ENCODE data around the gene IGLL5.

GRCh38 chr22:22912135-22912987, 24.7 kb downstream of the IGLL5 start:
- TF ChIP-seq, protein P1, sequence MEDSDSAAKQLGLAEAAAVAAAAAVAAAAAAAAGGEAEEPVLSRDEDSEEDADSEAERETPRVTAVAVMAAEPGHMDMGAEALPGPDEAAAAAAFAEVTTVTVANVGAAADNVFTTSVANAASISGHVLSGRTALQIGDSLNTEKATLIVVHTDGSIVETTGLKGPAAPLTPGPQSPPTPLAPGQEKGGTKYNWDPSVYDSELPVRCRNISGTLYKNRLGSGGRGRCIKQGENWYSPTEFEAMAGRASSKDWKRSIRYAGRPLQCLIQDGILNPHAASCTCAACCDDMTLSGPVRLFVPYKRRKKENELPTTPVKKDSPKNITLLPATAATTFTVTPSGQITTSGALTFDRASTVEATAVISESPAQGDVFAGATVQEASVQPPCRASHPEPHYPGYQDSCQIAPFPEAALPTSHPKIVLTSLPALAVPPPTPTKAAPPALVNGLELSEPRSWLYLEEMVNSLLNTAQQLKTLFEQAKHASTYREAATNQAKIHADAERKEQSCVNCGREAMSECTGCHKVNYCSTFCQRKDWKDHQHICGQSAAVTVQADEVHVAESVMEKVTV (CRISPR knock-in tag; IDR thresholded peaks at IDR 0.05), result no peak
- no peak for TF ChIP-seq RBBP5 (IDR thresholded peaks at IDR 0.05; ENCODE audit: borderline replicate concordance, insufficient read depth, low read length, poor library complexity, severe bottlenecking)
- no peak for TF ChIP-seq TCF7 (IDR thresholded peaks at IDR 0.05; ENCODE audit: borderline replicate concordance)
- TF ChIP-seq, protein P2, sequence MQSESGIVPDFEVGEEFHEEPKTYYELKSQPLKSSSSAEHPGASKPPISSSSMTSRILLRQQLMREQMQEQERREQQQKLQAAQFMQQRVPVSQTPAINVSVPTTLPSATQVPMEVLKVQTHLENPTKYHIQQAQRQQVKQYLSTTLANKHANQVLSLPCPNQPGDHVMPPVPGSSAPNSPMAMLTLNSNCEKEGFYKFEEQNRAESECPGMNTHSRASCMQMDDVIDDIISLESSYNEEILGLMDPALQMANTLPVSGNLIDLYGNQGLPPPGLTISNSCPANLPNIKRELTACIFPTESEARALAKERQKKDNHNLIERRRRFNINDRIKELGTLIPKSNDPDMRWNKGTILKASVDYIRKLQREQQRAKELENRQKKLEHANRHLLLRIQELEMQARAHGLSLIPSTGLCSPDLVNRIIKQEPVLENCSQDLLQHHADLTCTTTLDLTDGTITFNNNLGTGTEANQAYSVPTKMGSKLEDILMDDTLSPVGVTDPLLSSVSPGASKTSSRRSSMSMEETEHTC (IDR thresholded peaks at IDR 0.05), result no peak
- no peak for TF ChIP-seq ZNF239 (CRISPR knock-in tag; IDR thresholded peaks at IDR 0.05)
- TF ChIP-seq GABPA (tag; conservative IDR thresholded peaks at IDR 0.05; ENCODE audit: low read depth), result no peak

All from K562 (cell line).